Fibroblast of lung (primary cell): ENCODE data around the gene SEC61B.

ENCODE experiments used
- CTCF ChIP-seq, 2 donors: IDR thresholded peaks in 1 of 2; conservative IDR thresholded peaks in 1 of 2; 1 replicate in 1 of 2; 2 replicates in 1 of 2; pipeline ENCODE4 v1.5.1; 2011 to 2012; ENCODE audit warnings: low read length in 2 of 2, control low read depth in 1 of 2, inconsistent platforms in 1 of 2, low read depth in 1 of 2, mild to moderate bottlenecking in 1 of 2
- EZH2 ChIP-seq: IDR thresholded peaks from 2 replicates; pipeline ENCODE4 v1.5.1; 2012; ENCODE audit warnings: low read length, control low read depth, mild to moderate bottlenecking; ENCODE audit errors: missing control alignments

- TF ChIP-seq CTCF (conservative IDR thresholded peaks at IDR 0.05 in 1 of 2, IDR thresholded peaks at IDR 0.05 in 1 of 2; ENCODE audit: low read depth in 1 of 2, low read length in 2 of 2) (no peak), EZH2 (no peak)
Measured at GRCh38 chr9:99269416-99269815, 47.3 kb downstream of the SEC61B start.
